Bronchial epithelial cell (primary cell): ENCODE data around the gene SUPT20HL2. TPM values are rescaled to one million over a fixed set of nuclear protein-coding genes. Genes with fewer than 3 reads are reported as not detected.
"Not testable (repeated sequence)": the region's sequence is repeated elsewhere in the genome, so short reads cannot be mapped to it uniquely, and the experiment has no call there.

Source experiments
- DNase-seq: peaks from one replicate; pipeline ENCODE4 v3.0.0-alpha.2; 2010; ENCODE audit warnings: low read depth
- FAIRE-seq: peaks from 2 replicates; lab custom pipeline; 2011; peaks lifted over from hg19 to GRCh38; lab: Jason Lieb, UNC
- H3K27me3 ChIP-seq: 2 replicates; pipeline ENCODE4 v1.5.1; 2011; ENCODE audit warnings: low read length; ENCODE audit not compliant: control insufficient read depth, insufficient read depth
- H3K36me3 ChIP-seq: 2 replicates; pipeline ENCODE4 v1.5.1; 2011; ENCODE audit warnings: low read length; ENCODE audit not compliant: control insufficient read depth, insufficient read depth
- H3K4me3 ChIP-seq: 2 replicates; pipeline ENCODE4 v1.5.1; 2011; ENCODE audit warnings: mild to moderate bottlenecking, low read depth, low read length, control low read depth
- CTCF ChIP-seq: IDR thresholded peaks from 2 replicates; pipeline ENCODE4 v1.5.1; 2011; ENCODE audit warnings: mild to moderate bottlenecking, moderate library complexity, low read length, control low read depth, inconsistent platforms; ENCODE audit not compliant: insufficient read depth, severe bottlenecking
- total RNA-seq: library from RNA; depleted of rRNA; stranded (reverse); fragments of >200 nt; gene quantifications from 2 replicates; pipeline ENCODE4 v1.2.1, GENCODE V29; 2014

SUPT20HL2 gene
- not detected in 2 replicates for total RNA-seq

GRCh38 chrX:24314019-24314635 is at the start of gene SUPT20HL2:
SUPT20HL2 (minus strand) TSS chrX:24314069; CDS start chrX:24313315, 754 bp downstream.
- H3K27me3 ChIP-seq = no peaks in the 10 kb centered on the region
- H3K4me3 ChIP-seq = no peak within 1 kb of the TSS
- no peak for DNase-seq
- no peaks in the 10 kb centered on the region for H3K36me3 ChIP-seq
- no peak for FAIRE-seq
- no peak for TF ChIP-seq CTCF

DNA sequence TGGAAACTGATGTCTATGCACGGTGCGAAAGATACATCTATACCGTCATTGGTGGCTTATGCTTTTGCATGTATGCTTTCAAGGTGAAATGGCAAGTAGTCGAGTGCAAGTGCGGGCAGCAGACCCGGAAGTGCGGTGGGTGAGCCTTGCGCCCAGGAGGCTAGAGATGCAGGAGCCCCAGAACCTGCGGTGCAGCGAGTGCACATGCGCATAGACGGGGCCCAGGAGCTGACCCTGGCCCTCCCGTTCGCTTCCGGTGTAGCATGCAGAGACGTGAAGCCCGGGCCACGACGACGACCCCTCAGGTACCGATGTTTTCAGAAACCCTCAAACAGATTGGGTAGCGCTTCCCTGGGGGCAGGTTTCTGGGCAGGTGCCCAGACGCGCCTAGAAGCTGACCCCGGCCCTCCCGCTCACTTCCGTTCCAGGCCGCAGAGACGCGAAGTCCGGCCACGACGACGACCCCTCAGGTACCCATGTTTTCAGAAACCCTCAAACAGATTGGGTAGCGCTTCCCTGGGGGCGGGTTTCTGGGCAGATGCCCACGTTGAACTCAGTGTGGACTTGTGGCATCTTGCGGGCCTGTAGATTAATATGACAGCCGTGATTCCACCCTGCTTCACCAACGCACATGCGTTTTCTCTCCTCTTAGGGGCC is 48.3 kb upstream of the SUPT20HL2 start:
- not testable (repeated sequence) for FAIRE-seq, H3K27me3 ChIP-seq, DNase-seq, H3K4me3 ChIP-seq, H3K36me3 ChIP-seq

GRCh38 chrX:24360272-24360671 is 46.4 kb upstream of the SUPT20HL2 start, which contains the start of gene SUPT20HL1:
SUPT20HL1 (plus strand) TSS chrX:24360639; CDS start chrX:24362761, 2,122 bp downstream.
- Histone ChIP-seq H3K4me3 (no peak within 1 kb of the TSS), H3K36me3 (no peaks in the 10 kb centered on the region), H3K27me3 (no peaks in the 10 kb centered on the region)
- DNase-seq (no peak), FAIRE-seq (peak; percentile 75)
- no peak for TF ChIP-seq CTCF

- FAIRE-seq = no peak
These were observed 43.2 kb upstream of the SUPT20HL2 start for GRCh38 chrX:24357106-24357505.

GRCh38 chrX:24355095-24355494 is 41.2 kb upstream of the SUPT20HL2 start:
- no peak for DNase-seq
- Histone ChIP-seq H3K36me3 (no peaks in the 10 kb centered on the region), H3K27me3 (no peaks in the 10 kb centered on the region), H3K4me3 (no peak overlapping the region)
- TF ChIP-seq CTCF = no peak
- FAIRE-seq = no peak

More at GRCh38 chrX:24357106-24357505, 43.2 kb upstream of the SUPT20HL2 start:
- Histone ChIP-seq H3K36me3 (no peaks in the 10 kb centered on the region), H3K4me3 (no peak overlapping the region), H3K27me3 (no peaks in the 10 kb centered on the region)
- no peak for TF ChIP-seq CTCF
- DNase-seq = peak; percentile 29

DNA sequence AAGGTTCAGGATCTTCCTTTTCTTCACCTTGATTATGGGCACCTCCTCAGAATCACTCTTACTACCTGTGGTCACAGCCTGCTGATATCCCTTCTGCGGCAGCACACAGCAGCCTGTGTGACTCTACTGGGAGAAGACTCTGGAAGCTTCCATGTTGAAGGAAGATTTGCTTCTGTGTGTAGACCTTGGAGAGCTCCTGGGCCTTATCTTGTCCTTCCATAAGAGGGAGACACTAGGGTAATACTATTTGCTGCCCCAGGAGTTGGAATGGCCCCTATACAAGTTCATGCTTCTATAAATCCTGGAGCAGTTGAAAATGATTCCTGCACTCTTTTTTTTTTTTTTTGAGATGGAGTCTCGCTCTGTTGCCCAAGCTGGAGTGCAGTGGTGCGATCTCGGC is 36.3 kb upstream of the SUPT20HL2 start:
- FAIRE-seq (no peak), DNase-seq (no peak)
- no peak overlapping the region for H3K4me3 ChIP-seq
- H3K27me3 ChIP-seq = no peaks in the 10 kb centered on the region
- TF ChIP-seq CTCF = no peak
- H3K36me3 ChIP-seq = no peaks in the 10 kb centered on the region
